ENCODE results near the gene GID4. TPM values are rescaled to one million over a fixed set of nuclear protein-coding genes. Genes with fewer than 3 reads are reported as not detected.
A peak's percentile ranks its signal among the peaks of the same experiment; 100 is the strongest.

The GID4 gene
- total and polyA plus RNA-seq, 2 of the 4 experiments (the other 2 are of a cell fraction), result 3.9 to 5.6 TPM

- dilution Hi-C loops (cut with HindIII; ENCODE audit: low sequenced_read_pairs, unreplicated experiment), result no loop called here
- Histone ChIP-seq H2BK15ac (ENCODE audit: low read depth, low read length) (no peak overlapping the region), H3K18ac (ENCODE audit: low read depth, low read length) (no peak overlapping the region), H2AK5ac (ENCODE audit: low read depth, low read length) (peak overlapping the region; percentile 27; the same call in 1 of the 2 replicates), H3K4me1 (ENCODE audit: control insufficient read depth, insufficient read depth, low read length) (peaks cover 6% of the 10 kb centered on the region; the same call in 1 of the 2 replicates), H3K14ac (replicated peaks; ENCODE audit: low read depth, low read length) (0 out of 2 replicates have a peak overlapping the region, but pooled peaks have one; percentile 11), H2BK20ac (ENCODE audit: low read depth, low read length) (no peak overlapping the region; the same call in 1 of the 2 replicates), H3K9me1 (ENCODE audit: insufficient read depth, low read length) (peaks cover 27% of the 10 kb centered on the region), H4K20me1 (ENCODE audit: insufficient read depth, low read length) (no peaks in the 10 kb centered on the region; the same call in 1 of the 2 replicates), H3K27ac (ENCODE audit: insufficient read depth, low read length) (no peak overlapping the region), H3K36me3 (ENCODE audit: control insufficient read depth, insufficient read depth, low read length) (peaks cover 10% of the 10 kb centered on the region), H3K9ac (ENCODE audit: low read depth, low read length) (no peak overlapping the region), H4K5ac (ENCODE audit: low read depth, low read length) (no peak overlapping the region), H3K56ac (ENCODE audit: extremely low read depth, insufficient read depth, low read length) (no peak overlapping the region), H3K23ac (ENCODE audit: low read depth, low read length) (0 out of 2 replicates have a peak overlapping the region, but pooled peaks have one; percentile 12), H3K4me2 (ENCODE audit: low read depth, low read length) (no peak overlapping the region), H2BK120ac (ENCODE audit: low read depth, low read length) (no peak overlapping the region), H4K91ac (ENCODE audit: insufficient read depth, low read depth, low read length) (no peak overlapping the region), H3K27me3 (ENCODE audit: control insufficient read depth, insufficient read depth, low read length) (no peaks in the 10 kb centered on the region), H2AK9ac (replicated peaks; ENCODE audit: low read depth, low read length, poor library complexity) (peak overlapping the region; percentile 25), H3K4ac (ENCODE audit: low read depth, low read length) (peak overlapping the region; percentile 58; the same call in 1 of the 2 replicates), H3K79me1 (ENCODE audit: low read depth in 1 of 2, low read length in 2 of 2) (peaks cover 6 to 25% of the 10 kb centered on the region in 2 experiments; a peak in 1 of 4 replicates), H2AFZ (replicated peaks; ENCODE audit: low read length, poor library complexity) (peak overlapping the region; percentile 59), H2BK5ac (ENCODE audit: low read depth, low read length, poor library complexity, severe bottlenecking) (peak overlapping the region; percentile 32), H3K9me3 (ENCODE audit: control insufficient read depth, insufficient read depth, low read length) (no peaks in the 10 kb centered on the region), H3K4me3 (ENCODE audit: insufficient read depth, low read depth, low read length) (no peak overlapping the region), H4K8ac (ENCODE audit: low read depth in 2 of 2, low read length in 2 of 2) (peak overlapping the region in 1 of 2 experiments; percentile 32; a peak in 1 of 4 replicates)
- ChIA-PET CTCF (no interaction called here), POLR2A (ENCODE audit: unreplicated experiment) (no interaction called here)
- intact Hi-C loops (cut with micrococcal nuclease), result loop anchor here (5.0 kb wide), 1 partner anchor 33 kb away; no protein-coding TSS in a partner anchor
- ATAC-seq (ENCODE audit: low read depth) (peak; percentile 68), DNase-seq (peak; percentile 59)
- peak; percentile 47; the same call in 1 of the 2 replicates for TF ChIP-seq NFE2L2 (IDR thresholded peaks at IDR 0.05; ENCODE audit: low read depth, low read length)
- no peak for TF ChIP-seq USF2 (IDR thresholded peaks at IDR 0.05; ENCODE audit: low read depth, low read length)
- TF ChIP-seq CEBPB (IDR thresholded peaks at IDR 0.05; ENCODE audit: low read depth, low read length), result peak; percentile 73; the same call in 1 of the 2 replicates
- peak; percentile 17; the same call in 1 of the 2 replicates for TF ChIP-seq FOS (IDR thresholded peaks at IDR 0.05; ENCODE audit: low read depth, low read length)
- no peak for TF ChIP-seq POLR2A (IDR thresholded peaks at IDR 0.05; ENCODE audit: low read depth, low read length)
- TF ChIP-seq MXI1 (IDR thresholded peaks at IDR 0.05; ENCODE audit: borderline replicate concordance, low read depth, low read length), result peak; percentile 46; the same call in 1 of the 2 replicates
- in situ Hi-C loops (cut with MboI; ENCODE audit: low sequenced_read_pairs), result no loop called here
- 56% methylated on average over 5 of the region's 5 CpGs; no CpG with 5 or more reads in 1 of the 2 experiments for WGBS, 2 experiments (ENCODE audit: extremely low coverage in 2 of 2, insufficient read length in 1 of 2)
- no TSS peak for BruUV-seq (replicated peaks)
Measured at GRCh38 chr17:18025241-18025944, 13.8 kb upstream of the GID4 start.

Data from IMR-90 (cell line).